ENCODE measurements around the gene PCDHGC3. TPM values are rescaled to one million over a fixed set of nuclear protein-coding genes. Genes with fewer than 3 reads are reported as not detected.

PCDHGC3 gene
- total RNA-seq, 1 experiment from 2014 or later, result 1.2 TPM

DNA sequence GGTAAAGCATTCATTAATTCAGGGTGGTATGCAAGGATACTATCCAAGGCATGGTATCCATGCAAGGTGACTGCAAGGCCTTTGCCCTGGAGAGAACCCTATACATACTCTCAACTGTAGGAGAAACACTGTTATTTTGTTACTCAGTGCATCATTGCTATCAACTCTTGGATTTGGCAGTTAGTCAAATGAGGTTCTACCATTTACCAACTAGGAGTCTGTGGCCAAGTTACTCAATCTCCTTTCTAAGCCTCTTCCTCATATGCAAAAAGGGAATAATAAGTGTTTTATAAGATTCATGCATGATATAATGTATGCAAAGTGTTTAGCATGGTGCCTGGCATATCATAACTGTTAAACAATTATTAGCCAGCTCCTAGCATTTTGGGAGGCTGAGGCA lies 4.0 kb downstream of the PCDHGC3 start (continued):
- TF ChIP-seq, protein P1, sequence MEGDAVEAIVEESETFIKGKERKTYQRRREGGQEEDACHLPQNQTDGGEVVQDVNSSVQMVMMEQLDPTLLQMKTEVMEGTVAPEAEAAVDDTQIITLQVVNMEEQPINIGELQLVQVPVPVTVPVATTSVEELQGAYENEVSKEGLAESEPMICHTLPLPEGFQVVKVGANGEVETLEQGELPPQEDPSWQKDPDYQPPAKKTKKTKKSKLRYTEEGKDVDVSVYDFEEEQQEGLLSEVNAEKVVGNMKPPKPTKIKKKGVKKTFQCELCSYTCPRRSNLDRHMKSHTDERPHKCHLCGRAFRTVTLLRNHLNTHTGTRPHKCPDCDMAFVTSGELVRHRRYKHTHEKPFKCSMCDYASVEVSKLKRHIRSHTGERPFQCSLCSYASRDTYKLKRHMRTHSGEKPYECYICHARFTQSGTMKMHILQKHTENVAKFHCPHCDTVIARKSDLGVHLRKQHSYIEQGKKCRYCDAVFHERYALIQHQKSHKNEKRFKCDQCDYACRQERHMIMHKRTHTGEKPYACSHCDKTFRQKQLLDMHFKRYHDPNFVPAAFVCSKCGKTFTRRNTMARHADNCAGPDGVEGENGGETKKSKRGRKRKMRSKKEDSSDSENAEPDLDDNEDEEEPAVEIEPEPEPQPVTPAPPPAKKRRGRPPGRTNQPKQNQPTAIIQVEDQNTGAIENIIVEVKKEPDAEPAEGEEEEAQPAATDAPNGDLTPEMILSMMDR (IDR thresholded peaks at IDR 0.05 in 2 of 3, conservative IDR thresholded peaks at IDR 0.05 in 1 of 3; ENCODE audit: borderline replicate concordance in 1 of 3, insufficient read depth in 1 of 3, low read depth in 2 of 3, low read length in 2 of 3), result no peak
- TF ChIP-seq ELF1 (IDR thresholded peaks at IDR 0.05; ENCODE audit: borderline replicate concordance, low read depth) (no peak), EGR1 (IDR thresholded peaks at IDR 0.05; ENCODE audit: low read depth) (no peak)

DNA sequence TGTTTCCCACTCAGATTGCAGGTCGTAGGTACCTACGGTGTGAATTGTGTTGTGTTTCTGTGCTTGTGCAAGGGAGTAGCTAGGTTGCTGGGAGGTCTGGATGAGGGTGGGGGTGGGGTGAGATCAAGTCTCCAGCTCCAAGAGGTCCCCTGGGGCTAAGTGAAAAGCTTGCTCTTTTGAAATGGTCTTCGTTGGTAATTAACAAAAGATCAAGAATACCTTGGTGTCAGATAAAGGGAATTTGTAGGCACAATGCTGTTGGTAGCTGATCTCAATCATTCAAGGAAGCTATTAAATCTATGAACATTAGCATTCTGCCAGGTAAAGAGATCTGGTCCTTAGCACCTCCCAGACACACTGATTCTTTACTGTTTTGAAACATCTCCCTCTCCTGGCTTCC lies 8.1 kb downstream of the PCDHGC3 start:
- ChIA-PET POLR2A (no interaction called here), CTCF (interaction anchor here (1.5 kb wide), 1 partner anchor 71 kb away, joined by 4 read pairs; the partner anchor contains the start of gene PCDHGA10), RAD21 (ENCODE audit: low non-redundant PET in 1 of 2, low total read pairs in 2 of 2, uncharacterized antibody in 2 of 2, unreplicated experiment in 2 of 2) (no interaction called here)
- Histone ChIP-seq H3K4me2 (ENCODE audit: low read length) (no peak overlapping the region), H3K4me1 (ENCODE audit: control insufficient read depth in 1 of 2, insufficient read depth in 2 of 2, low read length in 2 of 2) (no peaks in the 10 kb centered on the region), H4K20me1 (ENCODE audit: insufficient read depth) (no peaks in the 10 kb centered on the region), H3K79me2 (ENCODE audit: insufficient read depth, low read length) (no peaks in the 10 kb centered on the region), H3K27me3 (ENCODE audit: insufficient read depth, low read length) (no peaks in the 10 kb centered on the region), H3K9ac (ENCODE audit: low read length) (no peak overlapping the region), H3K4me3 (replicated peaks in 1 of 2; ENCODE audit: low read depth in 1 of 2, low read length in 2 of 2) (no peak overlapping the region), H3K36me3 (ENCODE audit: control insufficient read depth in 1 of 2, insufficient read depth in 2 of 2, low read length in 2 of 2) (no peaks in the 10 kb centered on the region), H2AFZ (ENCODE audit: low read depth, low read length, poor library complexity, severe bottlenecking) (no peak overlapping the region), H3K27ac (ENCODE audit: low read depth, low read length) (no peak overlapping the region), H3K9me3 (ENCODE audit: control insufficient read depth in 1 of 2, insufficient read depth in 1 of 2, low read depth in 1 of 2, low read length in 2 of 2) (no peaks in the 10 kb centered on the region), H3K9me2 (ENCODE audit: insufficient read depth) (no peaks in the 10 kb centered on the region)
- intact Hi-C loops (cut with micrococcal nuclease), result no loop called here
- DNase-seq (ENCODE audit: low read depth, low spot score), result no peak
- no peak for ATAC-seq
- no peak for TF ChIP-seq ELF1 (IDR thresholded peaks at IDR 0.05; ENCODE audit: borderline replicate concordance, low read depth)
- TF ChIP-seq ZNF274 (IDR thresholded peaks at IDR 0.05; ENCODE audit: low read depth, low read length), result no peak
- TF ChIP-seq ZFX (IDR thresholded peaks at IDR 0.05), result no peak
- no TSS peak for BruUV-seq (replicated peaks)

DNA sequence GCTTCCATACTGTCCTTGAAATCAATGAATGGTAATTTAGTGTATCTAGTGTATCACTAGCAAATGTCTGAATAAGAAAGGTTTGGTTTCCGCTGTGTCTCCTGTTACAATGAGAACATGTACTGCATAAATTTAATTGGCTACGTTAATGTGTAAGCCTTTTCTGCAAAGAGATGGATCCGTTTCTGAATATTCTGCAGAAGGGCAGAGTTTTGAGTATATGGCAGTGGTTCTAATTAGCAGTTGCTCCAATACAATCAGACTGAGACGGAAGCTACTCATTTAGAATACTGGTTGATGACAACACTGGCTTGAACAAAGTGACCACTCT lies 8.5 kb downstream of the PCDHGC3 start:
- ChIA-PET POLR2A (no interaction called here), RAD21 (ENCODE audit: low non-redundant PET in 1 of 2, low total read pairs in 2 of 2, uncharacterized antibody in 2 of 2, unreplicated experiment in 2 of 2) (no interaction called here), CTCF (interaction anchor here (1.5 kb wide), 1 partner anchor 71 kb away, joined by 4 read pairs; the partner anchor contains the start of gene PCDHGA10)
- no peak overlapping the region for H3K9ac ChIP-seq (ENCODE audit: low read length)
- no peak overlapping the region for H2AFZ ChIP-seq (ENCODE audit: low read depth, low read length, poor library complexity, severe bottlenecking)
- no peaks in the 10 kb centered on the region for H3K36me3 ChIP-seq (ENCODE audit: control insufficient read depth in 1 of 2, insufficient read depth in 2 of 2, low read length in 2 of 2)
- TF ChIP-seq, protein P1 (IDR thresholded peaks at IDR 0.05 in 2 of 3, conservative IDR thresholded peaks at IDR 0.05 in 1 of 3; ENCODE audit: borderline replicate concordance in 1 of 3, insufficient read depth in 1 of 3, low read depth in 2 of 3, low read length in 2 of 3), result no peak
- TF ChIP-seq, protein P2, sequence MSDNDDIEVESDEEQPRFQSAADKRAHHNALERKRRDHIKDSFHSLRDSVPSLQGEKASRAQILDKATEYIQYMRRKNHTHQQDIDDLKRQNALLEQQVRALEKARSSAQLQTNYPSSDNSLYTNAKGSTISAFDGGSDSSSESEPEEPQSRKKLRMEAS (IDR thresholded peaks at IDR 0.05), result no peak
- H3K79me2 ChIP-seq (ENCODE audit: insufficient read depth, low read length), result no peaks in the 10 kb centered on the region
- H3K4me2 ChIP-seq (ENCODE audit: low read length), result no peak overlapping the region
- ATAC-seq (no peak), DNase-seq (ENCODE audit: low read depth, low spot score) (no peak)
- no peaks in the 10 kb centered on the region for H3K9me2 ChIP-seq (ENCODE audit: insufficient read depth)
- H3K9me3 ChIP-seq (ENCODE audit: control insufficient read depth in 1 of 2, insufficient read depth in 1 of 2, low read depth in 1 of 2, low read length in 2 of 2), result no peaks in the 10 kb centered on the region
- no peaks in the 10 kb centered on the region for H3K4me1 ChIP-seq (ENCODE audit: control insufficient read depth in 1 of 2, insufficient read depth in 2 of 2, low read length in 2 of 2)
- H3K4me3 ChIP-seq (replicated peaks in 1 of 2; ENCODE audit: low read depth in 1 of 2, low read length in 2 of 2), result no peak overlapping the region
- H3K27ac ChIP-seq (ENCODE audit: low read depth, low read length), result no peak overlapping the region
- H3K27me3 ChIP-seq (ENCODE audit: insufficient read depth, low read length), result no peaks in the 10 kb centered on the region
- no TSS peak for BruUV-seq (replicated peaks)
- no peaks in the 10 kb centered on the region for H4K20me1 ChIP-seq (ENCODE audit: insufficient read depth)
- intact Hi-C loops (cut with micrococcal nuclease), result no loop called here
